Endothelial cell of umbilical vein (primary cell): ENCODE data around the gene TIPRL. TPM values are rescaled to one million over a fixed set of nuclear protein-coding genes. Genes with fewer than 3 reads are reported as not detected.

Experiments
- BruUV-seq: library from RNA; stranded (reverse); fragments of 400-500 nt; replicated peaks from 2 replicates; lab custom pipeline; 2021; lab: Mats Ljungman, UMichigan
- CTCF ChIA-PET: fragments of 300-600, 350-600 bp; sonication (Branson Sonifier 250); formaldehyde crosslinking; loops from one replicate; lab custom pipeline; 2021; ENCODE audit warnings: antibody characterized with exemption, inconsistent platforms; lab: Charles Lee
- POLR2A ChIA-PET: fragments of 300-600, 350-600 bp; sonication (Branson Sonifier 250); formaldehyde crosslinking; loops from one replicate; lab custom pipeline; 2021; ENCODE audit warnings: antibody characterized with exemption, inconsistent platforms; lab: Charles Lee
- DNase-seq: peaks from one replicate; pipeline ENCODE4 v3.0.0-alpha.2; 2011; ENCODE audit warnings: low read depth, low spot score
- FAIRE-seq: peaks from 2 replicates; lab custom pipeline; 2011; peaks lifted over from hg19 to GRCh38; lab: Jason Lieb, UNC
- H2AFZ ChIP-seq: 2 replicates; pipeline ENCODE4 v1.6.0; 2012; ENCODE audit warnings: low read depth, low read length, control low read depth, inconsistent platforms
- H3K27ac ChIP-seq: 2 replicates; pipeline ENCODE4 v1.5.1; 2011; ENCODE audit warnings: low read depth, mild to moderate bottlenecking, control low read depth, low read length, moderate library complexity; ENCODE audit not compliant: insufficient read depth
- H3K27me3 ChIP-seq, 2 experiments: 2 replicates each; pipeline versions ENCODE4 v1.6.0 to v1.6.1; 2011; ENCODE audit warnings: low read length in 2 of 2, mixed read lengths in 1 of 2; ENCODE audit not compliant: control insufficient read depth in 2 of 2, insufficient read depth in 2 of 2
- H3K36me3 ChIP-seq, 2 experiments: 2 replicates in 1 of 2; 3 replicates in 1 of 2; pipeline ENCODE4 v1.5.1; 2011; ENCODE audit warnings: low read length in 2 of 2, mild to moderate bottlenecking in 1 of 2, moderate library complexity in 1 of 2; ENCODE audit not compliant: control insufficient read depth in 2 of 2, insufficient read depth in 2 of 2; ENCODE audit errors: extremely low read depth in 1 of 2
- H3K4me1 ChIP-seq: 3 replicates; pipeline ENCODE4 v1.5.1; 2011; ENCODE audit warnings: mild to moderate bottlenecking, low read length; ENCODE audit not compliant: control insufficient read depth, insufficient read depth; ENCODE audit errors: extremely low read depth
- H3K4me2 ChIP-seq: 2 replicates; pipeline ENCODE4 v1.6.1; 2011; ENCODE audit warnings: low read length, control low read depth, mixed read lengths; ENCODE audit not compliant: insufficient read depth
- H3K4me3 ChIP-seq, 3 experiments: fragments of 200-600 bp in 1 of 3; sonication (generic), shearing (Covaris generic) in 1 of 3; replicated peaks in 1 of 3; 2 replicates each; pipeline ENCODE4 v1.5.1; 2011 to 2016; ENCODE audit warnings: control low read depth in 3 of 3, low read length in 3 of 3, mild to moderate bottlenecking in 2 of 3, inconsistent platforms in 1 of 3, low read depth in 1 of 3, moderate library complexity in 1 of 3; ENCODE audit not compliant: insufficient read depth in 1 of 3
- H3K79me2 ChIP-seq: 2 replicates; pipeline ENCODE4 v1.6.0; 2012; ENCODE audit warnings: low read length, inconsistent platforms; ENCODE audit not compliant: control insufficient read depth, insufficient read depth
- H3K9ac ChIP-seq: replicated peaks from 2 replicates; pipeline ENCODE3; 2011; ENCODE audit warnings: low read length, control low read depth; ENCODE audit not compliant: insufficient read depth; ENCODE audit errors: extremely low read depth
- H3K9me1 ChIP-seq: replicated peaks from 3 replicates; pipeline ENCODE4 v1.6.0; 2011; ENCODE audit warnings: mild to moderate bottlenecking, low read length; ENCODE audit not compliant: control insufficient read depth, insufficient read depth; ENCODE audit errors: extremely low read depth
- H3K9me3 ChIP-seq: replicated peaks from 2 replicates; pipeline ENCODE4 v1.5.1; 2012; ENCODE audit warnings: low read length, inconsistent platforms; ENCODE audit not compliant: control insufficient read depth, insufficient read depth
- H4K20me1 ChIP-seq: replicated peaks from 2 replicates; pipeline ENCODE3; 2011; ENCODE audit warnings: mild to moderate bottlenecking, low read length; ENCODE audit not compliant: control insufficient read depth, insufficient read depth; ENCODE audit errors: extremely low read depth
- CTCF ChIP-seq, 2 donors: IDR thresholded peaks; 1 replicate in 1 of 2; 2 replicates in 1 of 2; pipeline ENCODE4 v1.5.1; 2011; ENCODE audit warnings: low read length in 2 of 2, mild to moderate bottlenecking in 2 of 2, moderate library complexity in 2 of 2, control low read depth in 1 of 2, inconsistent platforms in 1 of 2, low read depth in 1 of 2; ENCODE audit not compliant: insufficient read depth in 1 of 2; ENCODE audit errors: extremely low read depth in 1 of 2
- EZH2 ChIP-seq: IDR thresholded peaks from 2 replicates; pipeline ENCODE4 v1.6.1; 2012; ENCODE audit warnings: borderline replicate concordance, low read depth, mild to moderate bottlenecking, moderate library complexity, low read length, inconsistent platforms; ENCODE audit not compliant: severe bottlenecking
- FOS ChIP-seq: IDR thresholded peaks from 2 replicates; pipeline ENCODE4 v1.6.1; 2011; ENCODE audit warnings: mild to moderate bottlenecking, low read length, moderate library complexity, borderline replicate concordance; ENCODE audit not compliant: insufficient read depth
- GATA2 ChIP-seq: IDR thresholded peaks from 2 replicates; pipeline ENCODE4 v1.7.0; 2011; ENCODE audit warnings: low read depth, mild to moderate bottlenecking, moderate library complexity, mixed read lengths, low read length; ENCODE audit not compliant: insufficient read length, insufficient read depth
- JUN ChIP-seq: IDR thresholded peaks from 2 replicates; pipeline ENCODE4 v1.6.1; 2011; ENCODE audit warnings: borderline replicate concordance, low read depth; ENCODE audit not compliant: insufficient read length, insufficient read depth
- MYC ChIP-seq: IDR thresholded peaks from one replicate; pipeline ENCODE4 v1.6.1; 2011; ENCODE audit warnings: mild to moderate bottlenecking, low read depth, low read length
- POLR2A ChIP-seq: IDR thresholded peaks from 2 replicates; pipeline ENCODE4 v1.6.1; 2012; ENCODE audit warnings: low read depth, mild to moderate bottlenecking, control low read depth, low read length
- POLR2AphosphoS5 ChIP-seq: IDR thresholded peaks from 2 replicates; pipeline ENCODE4 v1.6.1; 2012; ENCODE audit warnings: low read depth, mild to moderate bottlenecking, control low read depth, low read length, moderate library complexity; ENCODE audit not compliant: insufficient read depth
- dilution Hi-C: fragments of 300-500 bp; cut with MboI; formaldehyde crosslinking; loops from one replicate; pipeline ENCODE4 v1.15.0; 2019; ENCODE audit warnings: low sequenced_read_pairs; ENCODE audit not compliant: extremely low pct_ligation_motif_present
- intact Hi-C: fragments of 100-400 bp; cut with micrococcal nuclease; formaldehyde crosslinking; loops from one replicate; pipeline ENCODE4 v1.10.0; 2022
- polyA plus RNA-seq, 4 experiments: library from polyadenylated mRNA; depleted of rRNA in 3 of 4; stranded (reverse) in 3 of 4; unstranded in 1 of 4; fragments of >200 nt; gene quantifications; 2 replicates each; pipeline versions ENCODE4 v1.2.1 to v1.2.3, GENCODE V29; 2011 to 2012; ENCODE audit warnings: missing spikeins in 1 of 4
- total RNA-seq: library from RNA; stranded (reverse); gene quantifications from 2 replicates; pipeline ENCODE4 v1.2.3, GENCODE V29; 2021
- TF ChIP-seq, protein P1 (sequence below): IDR thresholded peaks from 2 replicates; pipeline ENCODE4 v1.6.1; 2011; ENCODE audit not compliant: insufficient read depth, insufficient read length

TIPRL gene
- total and polyA plus RNA-seq, 2 donors (not counting 3 experiments of a cell fraction or from before 2014, with no cell fraction given): 14.0 to 45.8 TPM

- Histone ChIP-seq H3K27me3 (peaks cover 6 to 7% of the 10 kb centered on the region in 2 experiments), H3K4me1 (peaks cover 23% of the 10 kb centered on the region), H3K79me2 (peaks cover 50% of the 10 kb centered on the region), H3K27ac (peak overlapping the region; percentile 59), H3K36me3 (peaks cover 2 to 11% of the 10 kb centered on the region in 2 experiments), H3K9me1 (no peaks in the 10 kb centered on the region), H3K4me2 (peak overlapping the region; percentile 95), H2AFZ (peak overlapping the region; percentile 4), H3K4me3 (peak overlapping the region in 2 of 3 experiments; percentile 8 to 65), H4K20me1 (no peaks in the 10 kb centered on the region), H3K9ac (peak overlapping the region; percentile 70), H3K9me3 (no peaks in the 10 kb centered on the region)
- CTCF ChIA-PET: interaction anchor here (0.8 to 3.3 kb wide), 9 partner anchors 8 to 115 kb away, joined by 3 to 41 read pairs (median 5); no protein-coding TSS in a partner anchor
- BruUV-seq: no TSS peak
- dilution Hi-C loops (no loop called here), intact Hi-C loops (loop anchor here (1.0 to 10.0 kb wide), 7 partner anchors 34 to 887 kb away; partner anchors contain the start of genes GPR161 and TIPRL)
- DNase-seq (peak; percentile 87), FAIRE-seq (peak; percentile 93)
- POLR2A ChIA-PET: no interaction called here
- TF ChIP-seq FOS (peak; percentile 52), JUN (peak; percentile 33), POLR2A (no peak)
These were observed 48.9 kb downstream of the TIPRL start for GRCh38 chr1:168227620-168228019.

DNA sequence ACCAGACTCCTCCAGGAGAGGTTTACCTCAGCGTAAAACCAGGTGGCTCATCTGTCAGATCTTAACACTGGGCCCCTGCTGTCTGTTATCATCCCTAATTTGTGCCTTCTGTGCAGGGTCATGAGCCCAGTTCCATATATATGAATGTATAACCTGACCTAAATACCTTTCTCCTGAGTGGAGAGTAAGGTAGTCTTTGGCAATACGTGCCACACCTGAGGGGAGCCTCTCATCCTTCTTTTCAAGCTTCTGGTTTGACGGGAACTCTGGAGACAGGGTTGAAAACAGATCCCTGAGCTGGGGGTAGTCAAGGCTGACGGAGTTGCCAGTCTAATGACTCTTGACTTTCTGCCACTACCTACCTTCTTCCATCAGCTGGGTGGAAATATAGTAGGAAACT, 51.1 kb downstream of the TIPRL start:
- ChIA-PET CTCF (no interaction called here), POLR2A (no interaction called here)
- no peaks in the 10 kb centered on the region for H3K9me3 ChIP-seq
- intact Hi-C loops (loop anchor here (5.0 to 10.0 kb wide), 3 partner anchors 143 to 885 kb away; no protein-coding TSS in a partner anchor), dilution Hi-C loops (no loop called here)
- H4K20me1 ChIP-seq: no peaks in the 10 kb centered on the region
- H3K79me2 ChIP-seq: peaks cover 50% of the 10 kb centered on the region
- H3K27me3 ChIP-seq: no peaks in the 10 kb centered on the region
- H3K4me3 ChIP-seq: no peak overlapping the region
- no TSS peak for BruUV-seq
- DNase-seq (no peak), FAIRE-seq (no peak)
- no peak for TF ChIP-seq MYC
- no peak for TF ChIP-seq POLR2AphosphoS5
- TF ChIP-seq JUN: no peak
- TF ChIP-seq, protein P1, sequence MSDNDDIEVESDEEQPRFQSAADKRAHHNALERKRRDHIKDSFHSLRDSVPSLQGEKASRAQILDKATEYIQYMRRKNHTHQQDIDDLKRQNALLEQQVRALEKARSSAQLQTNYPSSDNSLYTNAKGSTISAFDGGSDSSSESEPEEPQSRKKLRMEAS: no peak
- no peak for TF ChIP-seq FOS
- no peak for TF ChIP-seq CTCF (IDR thresholded peaks at IDR 0.05; ENCODE audit: extremely low read depth in 1 of 2, insufficient read depth in 1 of 2, low read depth in 1 of 2, low read length in 2 of 2)
- TF ChIP-seq POLR2A: no peak
- no peak for TF ChIP-seq EZH2
- TF ChIP-seq GATA2: no peak
- H3K4me1 ChIP-seq: peaks cover 23% of the 10 kb centered on the region
- no peak overlapping the region for H2AFZ ChIP-seq
- no peak overlapping the region for H3K9ac ChIP-seq
- no peaks in the 10 kb centered on the region for H3K9me1 ChIP-seq
- H3K36me3 ChIP-seq: peaks cover 9 to 19% of the 10 kb centered on the region in 2 experiments
- H3K4me2 ChIP-seq: no peak overlapping the region
- no peak overlapping the region for H3K27ac ChIP-seq
